HG03354 (cell line): Measurements from ENCODE around the gene QSOX2.

Source experiments
- ATAC-seq: cut with Tn5 transposase; IDR thresholded peaks from one replicate; pipeline ENCODE4 v1.9.1; 2021; ENCODE audit warnings: mild to moderate bottlenecking; ENCODE audit not compliant: unreplicated experiment, poor library complexity, severe bottlenecking

The QSOX2 gene

GRCh38 chr9:136196404-136197083 is 49.1 kb downstream of the QSOX2 start:
- no peak for ATAC-seq

GRCh38 chr9:136194540-136194939 is 51.1 kb downstream of the QSOX2 start:
- no peak for ATAC-seq

- ATAC-seq: no peak
Observed at GRCh38 chr9:136193891-136194279, 51.7 kb downstream of the QSOX2 start.

GRCh38 chr9:136193127-136193890 is 52.3 kb downstream of the QSOX2 start:
- ATAC-seq: no peak

- no peak for ATAC-seq
Observed at GRCh38 chr9:136192289-136193126, 53.1 kb downstream of the QSOX2 start.

GRCh38 chr9:136191960-136192286 is 53.7 kb downstream of the QSOX2 start:
- ATAC-seq: no peak

- ATAC-seq: no peak
Observed at GRCh38 chr9:136191099-136191959, 54.3 kb downstream of the QSOX2 start.

- no peak for ATAC-seq
Observed at GRCh38 chr9:136190656-136191055, 55.0 kb downstream of the QSOX2 start.

GRCh38 chr9:136190237-136190601 is 55.4 kb downstream of the QSOX2 start:
- no peak for ATAC-seq

- ATAC-seq: no peak
Observed at GRCh38 chr9:136189394-136190236, 56.0 kb downstream of the QSOX2 start.

GRCh38 chr9:136187683-136188586 is 57.7 kb downstream of the QSOX2 start:
- no peak for ATAC-seq

- ATAC-seq: no peak
Observed at GRCh38 chr9:136187197-136187596, 58.4 kb downstream of the QSOX2 start.

GRCh38 chr9:136186386-136186785 is 59.2 kb downstream of the QSOX2 start:
- ATAC-seq: no peak

GRCh38 chr9:136185596-136186366 is 59.8 kb downstream of the QSOX2 start:
- ATAC-seq: no peak

- ATAC-seq: no peak
Observed at GRCh38 chr9:136185066-136185465, 60.5 kb downstream of the QSOX2 start.

GRCh38 chr9:136182850-136183422 is 62.7 kb downstream of the QSOX2 start:
- ATAC-seq: no peak

- ATAC-seq: no peak
Observed at GRCh38 chr9:136182420-136182787, 63.2 kb downstream of the QSOX2 start.
